ENCODE data around the gene TSN.

- TF ChIP-seq CTCF (IDR thresholded peaks at IDR 0.05), result no peak
- no peak for TF ChIP-seq POLR2A (IDR thresholded peaks at IDR 0.05)
Observed at GRCh38 chr2:121796239-121796638, 40.8 kb downstream of the TSN start.

Measured in body of pancreas (tissue), 4 donors.